22Rv1 (cell line): ENCODE data around the gene ARPC2.

Source experiments
- H3K27ac ChIP-seq: fragments of 450-650 bp; 2 replicates; pipeline ENCODE4 v1.5.1; 2017
- CTCF ChIP-seq: fragments of 450-650 bp; IDR thresholded peaks from 2 replicates; pipeline ENCODE4 v1.5.1; 2017; ENCODE audit warnings: mild to moderate bottlenecking
- ZFX ChIP-seq: fragments of 450-650 bp; IDR thresholded peaks from 2 replicates; pipeline ENCODE4 v1.6.1; 2017; ENCODE audit warnings: antibody characterized with exemption, borderline replicate concordance

ARPC2 gene

GRCh38 chr2:218292048-218293014, 75.3 kb downstream of the ARPC2 start, which contains the start of gene TMBIM1:
Gene TMBIM1, minus strand, starts transcription at chr2:218292503. Its CDS starts 10,362 bp downstream, at chr2:218282141.
- peak; percentile 98 for TF ChIP-seq CTCF
- no peak for TF ChIP-seq ZFX
- H3K27ac ChIP-seq, result peak within 1 kb of the TSS; percentile 94

- no peak for TF ChIP-seq CTCF
- no peak for TF ChIP-seq ZFX
- peak overlapping the region; percentile 94 for H3K27ac ChIP-seq
Observed at GRCh38 chr2:218293715-218294429, 76.9 kb downstream of the ARPC2 start.

DNA sequence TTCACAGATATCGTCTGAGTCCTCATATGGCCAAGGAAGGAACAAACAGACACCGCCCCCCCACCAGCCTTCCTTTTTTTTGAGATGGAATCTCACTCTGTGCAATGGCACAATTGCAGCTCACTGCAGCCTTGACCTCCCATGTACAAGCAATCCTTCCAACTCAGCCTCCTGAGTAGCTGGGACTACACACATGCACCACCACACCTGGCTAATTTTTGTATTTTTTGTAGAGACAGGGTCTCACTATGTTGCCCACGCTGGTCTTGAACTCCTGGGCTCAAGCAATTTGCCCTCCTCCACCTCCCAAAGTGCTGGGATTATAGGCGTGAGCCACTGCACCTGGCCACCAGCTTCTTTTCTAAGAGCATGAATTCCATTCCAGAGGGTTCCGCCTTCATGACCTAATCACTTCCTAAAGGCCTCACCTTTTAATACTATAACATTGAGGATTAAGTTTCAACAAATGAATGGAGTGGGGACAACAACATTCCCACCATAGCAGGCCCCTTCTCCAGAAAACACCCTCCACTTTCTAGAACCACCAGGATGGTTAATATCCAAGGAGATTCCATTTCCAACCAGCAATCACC, 77.5 kb downstream of the ARPC2 start:
- H3K27ac ChIP-seq, result peak overlapping the region; percentile 94
- TF ChIP-seq CTCF (no peak), ZFX (no peak)

GRCh38 chr2:218295029-218295428, 78.0 kb downstream of the ARPC2 start:
- no peak for TF ChIP-seq CTCF
- peak overlapping the region; percentile 94 for H3K27ac ChIP-seq

DNA sequence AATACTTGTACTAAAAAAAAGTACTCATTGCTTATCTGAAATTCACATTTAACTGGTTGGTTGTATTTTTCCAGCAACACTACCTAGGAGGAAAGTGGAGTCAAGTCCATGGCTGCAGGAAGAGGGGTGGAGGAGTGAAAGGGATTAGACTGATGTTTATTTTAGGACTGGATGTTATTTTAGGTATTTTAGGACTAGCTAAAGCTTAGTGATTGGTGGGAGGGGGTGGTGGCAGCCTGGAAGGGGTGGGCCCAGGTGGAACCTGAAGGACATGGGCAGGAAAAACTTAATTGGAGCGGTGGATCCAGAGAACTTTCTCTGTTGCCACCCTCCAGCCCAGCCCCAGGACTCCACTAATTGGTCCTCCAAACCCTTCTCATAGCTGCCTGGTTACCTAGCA, 79.2 kb downstream of the ARPC2 start:
- TF ChIP-seq ZFX (no peak), CTCF (no peak)
- H3K27ac ChIP-seq, result peak overlapping the region; percentile 94

- H3K27ac ChIP-seq, result peak overlapping the region; percentile 94
- TF ChIP-seq CTCF (no peak), ZFX (no peak)
Observed at GRCh38 chr2:218296847-218297246, 79.9 kb downstream of the ARPC2 start.
